Measurements from ENCODE around the gene C5orf46.
"Not testable (repeated sequence)": the region's sequence is repeated elsewhere in the genome, so short reads cannot be mapped to it uniquely, and the experiment has no call there.

C5orf46 gene

DNA sequence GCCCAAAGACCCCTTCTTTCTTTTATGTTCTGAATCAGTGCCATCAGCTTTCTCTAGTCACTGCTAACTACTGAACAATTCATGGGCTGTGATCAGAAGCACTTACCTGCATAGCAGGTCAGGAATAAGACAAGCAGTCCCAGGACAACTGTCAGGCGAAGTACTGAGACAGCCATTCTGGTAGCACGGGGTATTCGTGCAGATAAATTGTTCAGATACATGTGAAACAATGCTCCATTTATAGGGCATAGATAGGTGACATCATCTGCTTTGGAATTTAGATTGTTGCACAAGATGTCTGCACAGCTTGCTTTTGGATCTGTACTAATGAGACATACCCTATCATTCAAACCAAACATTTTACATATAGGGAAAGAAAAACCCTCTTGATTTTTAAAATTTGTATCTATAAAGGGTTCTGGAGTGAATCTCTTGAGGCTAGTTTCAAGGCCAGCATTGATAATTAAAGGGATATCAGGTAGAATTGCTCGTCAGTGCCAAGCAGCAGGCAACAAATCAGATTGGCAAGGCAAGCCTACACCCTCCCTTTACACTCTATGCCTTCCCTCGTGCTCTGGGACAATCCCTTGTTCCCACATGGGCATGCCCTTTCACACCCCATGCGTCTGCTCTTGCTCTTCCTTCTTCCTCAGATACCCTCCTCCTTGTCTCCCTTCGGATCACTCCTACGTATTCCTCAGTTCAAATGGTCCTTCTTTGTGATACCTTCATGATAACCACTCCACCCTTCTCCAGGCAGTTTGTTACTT lies at the start of gene C5orf46:
Gene C5orf46, minus strand, starts transcription at position 213 of the 770 bp plus-strand sequence. Its CDS starts 37 bp downstream, at position 176.
- TF ChIP-seq CTCF (IDR thresholded peaks at IDR 0.05; ENCODE audit: low read depth, low read length, missing control alignments), result no peak
- DNase-seq (ENCODE audit: low read depth), result no peak
- H3K4me3 ChIP-seq (ENCODE audit: low read depth, low read length), result no peak within 1 kb of the TSS

GRCh38 chr5:147954971-147955370 lies 48.6 kb upstream of the C5orf46 start:
- no peak overlapping the region for H3K4me3 ChIP-seq (ENCODE audit: low read depth, low read length)
- TF ChIP-seq CTCF (IDR thresholded peaks at IDR 0.05; ENCODE audit: low read depth, low read length, missing control alignments), result no peak
- DNase-seq (ENCODE audit: low read depth), result no peak

GRCh38 chr5:147949711-147950573 lies 43.6 kb upstream of the C5orf46 start:
- H3K4me3 ChIP-seq (ENCODE audit: low read depth, low read length), result no peak overlapping the region
- TF ChIP-seq CTCF (IDR thresholded peaks at IDR 0.05; ENCODE audit: low read depth, low read length, missing control alignments), result peak; percentile 60
- DNase-seq (ENCODE audit: low read depth), result no peak

- DNase-seq (ENCODE audit: low read depth); H3K4me3 ChIP-seq (ENCODE audit: low read depth, low read length): not testable (repeated sequence)
Observed at GRCh38 chr5:147946658-147947274, 40.4 kb upstream of the C5orf46 start.

- no peak for TF ChIP-seq CTCF (IDR thresholded peaks at IDR 0.05; ENCODE audit: low read depth, low read length, missing control alignments)
- no peak for DNase-seq (ENCODE audit: low read depth)
- no peak overlapping the region for H3K4me3 ChIP-seq (ENCODE audit: low read depth, low read length)
Observed at GRCh38 chr5:147939431-147940114, 33.2 kb upstream of the C5orf46 start.

- no peak for TF ChIP-seq CTCF (IDR thresholded peaks at IDR 0.05; ENCODE audit: low read depth, low read length, missing control alignments)
- H3K4me3 ChIP-seq (ENCODE audit: low read depth, low read length), result no peak overlapping the region
- DNase-seq (ENCODE audit: low read depth), result no peak
Observed at GRCh38 chr5:147935032-147935431, 28.7 kb upstream of the C5orf46 start.

Data from GM12864 (cell line).